Mesenchymal stem cell (in vitro differentiated cells and primary cell): ENCODE data around the gene DEGS2.

ENCODE experiments used
- DNase-seq: peaks from one replicate; pipeline ENCODE4 v3.0.0-alpha.2; 2013
- H2AFZ ChIP-seq: one replicate; pipeline ENCODE4 v1.6.1; 2013; ENCODE audit warnings: low read depth, mild to moderate bottlenecking, control low read depth, inconsistent platforms, low read length, moderate library complexity
- H2AK5ac ChIP-seq: 2 replicates; pipeline ENCODE4 v1.6.1; 2013; ENCODE audit warnings: low read length, moderate library complexity, mild to moderate bottlenecking, inconsistent platforms; ENCODE audit not compliant: severe bottlenecking
- H2BK120ac ChIP-seq: one replicate; pipeline ENCODE4 v1.6.1; 2013; ENCODE audit warnings: low read depth, mild to moderate bottlenecking, inconsistent platforms, low read length, moderate library complexity
- H2BK12ac ChIP-seq, 2 experiments: one replicate each; pipeline ENCODE4 v1.6.1; 2013; ENCODE audit warnings: inconsistent platforms in 2 of 2, low read length in 2 of 2, mild to moderate bottlenecking in 2 of 2, moderate library complexity in 2 of 2, control low read depth in 1 of 2
- H2BK15ac ChIP-seq: one replicate; pipeline ENCODE4 v1.6.1; 2013; ENCODE audit warnings: mild to moderate bottlenecking, low read depth, inconsistent platforms; ENCODE audit not compliant: poor library complexity, severe bottlenecking
- H2BK5ac ChIP-seq: 2 replicates; pipeline ENCODE4 v1.6.1; 2013; ENCODE audit warnings: low read depth, mild to moderate bottlenecking, low read length, control low read depth, inconsistent platforms; ENCODE audit not compliant: poor library complexity, severe bottlenecking
- H3K14ac ChIP-seq, 2 experiments: one replicate each; pipeline ENCODE4 v1.6.1; 2013; ENCODE audit warnings: inconsistent platforms in 2 of 2, low read length in 2 of 2, control low read depth in 1 of 2, mild to moderate bottlenecking in 1 of 2, moderate library complexity in 1 of 2
- H3K18ac ChIP-seq, 2 experiments: one replicate each; pipeline ENCODE4 v1.6.1; 2013; ENCODE audit warnings: inconsistent platforms in 2 of 2, low read length in 2 of 2, control low read depth in 1 of 2, low read depth in 1 of 2, mild to moderate bottlenecking in 1 of 2
- H3K23ac ChIP-seq, 2 experiments: one replicate each; pipeline ENCODE4 v1.6.1; 2013; ENCODE audit warnings: inconsistent platforms in 2 of 2, low read length in 2 of 2, mild to moderate bottlenecking in 2 of 2, moderate library complexity in 2 of 2, control low read depth in 1 of 2
- H3K27ac ChIP-seq: 2 replicates; pipeline ENCODE4 v1.5.1; 2013; ENCODE audit warnings: mild to moderate bottlenecking, moderate library complexity, low read length, control low read depth, inconsistent platforms; ENCODE audit not compliant: poor library complexity, severe bottlenecking
- H3K27me3 ChIP-seq, 2 experiments: 2 replicates each; pipeline versions ENCODE4 v1.6.1 to v1.7.0; 2013; ENCODE audit warnings: low read length in 2 of 2, mild to moderate bottlenecking in 2 of 2, moderate library complexity in 2 of 2, control low read depth in 1 of 2, inconsistent platforms in 1 of 2; ENCODE audit not compliant: control insufficient read depth in 1 of 2, insufficient read depth in 1 of 2
- H3K36me3 ChIP-seq, 2 experiments: 2 replicates each; pipeline versions ENCODE4 v1.6.1 to v1.7.0; 2013; ENCODE audit warnings: low read length in 2 of 2, control low read depth in 1 of 2, inconsistent platforms in 1 of 2, low read depth in 1 of 2, mild to moderate bottlenecking in 1 of 2; ENCODE audit not compliant: insufficient read depth in 2 of 2, control insufficient read depth in 1 of 2
- H3K4ac ChIP-seq, 2 experiments: one replicate each; pipeline ENCODE4 v1.6.1; 2013; ENCODE audit warnings: inconsistent platforms in 2 of 2, low read length in 2 of 2, mild to moderate bottlenecking in 2 of 2, moderate library complexity in 2 of 2, control low read depth in 1 of 2, low read depth in 1 of 2
- H3K4me1 ChIP-seq: 2 replicates; pipeline ENCODE4 v1.6.1; 2013; ENCODE audit warnings: low read depth, low read length, control low read depth; ENCODE audit not compliant: control insufficient read depth, insufficient read depth
- H3K4me2 ChIP-seq: 2 replicates; pipeline ENCODE4 v1.6.1; 2013; ENCODE audit warnings: low read length, mild to moderate bottlenecking, inconsistent platforms; ENCODE audit not compliant: poor library complexity, severe bottlenecking
- H3K4me3 ChIP-seq, 2 experiments: 2 replicates each; pipeline versions ENCODE4 v1.5.1 to v1.7.0; 2013; ENCODE audit warnings: low read length in 2 of 2, mild to moderate bottlenecking in 2 of 2, control low read depth in 1 of 2, low read depth in 1 of 2; ENCODE audit not compliant: insufficient read depth in 1 of 2
- H3K79me1 ChIP-seq: replicated peaks from 2 replicates; pipeline ENCODE4 v1.6.1; 2013; ENCODE audit warnings: mild to moderate bottlenecking, control low read depth, low read length, inconsistent platforms; ENCODE audit not compliant: poor library complexity, severe bottlenecking
- H3K9ac ChIP-seq: 2 replicates; pipeline ENCODE4 v1.7.0; 2013; ENCODE audit warnings: mild to moderate bottlenecking, low read length, moderate library complexity
- H3K9me3 ChIP-seq: 2 replicates; pipeline ENCODE4 v1.7.0; 2013; ENCODE audit warnings: mild to moderate bottlenecking, low read length; ENCODE audit not compliant: control insufficient read depth
- H4K8ac ChIP-seq: one replicate; pipeline ENCODE4 v1.6.1; 2013; ENCODE audit warnings: inconsistent platforms, mild to moderate bottlenecking, low read length, moderate library complexity
- H4K91ac ChIP-seq: one replicate; pipeline ENCODE4 v1.6.1; 2013; ENCODE audit warnings: mild to moderate bottlenecking, low read length, inconsistent platforms
- WGBS: methylation state at CpG from one replicate; pipeline ENCODE4 v1.1.7; 2013; ENCODE audit warnings: mixed read lengths; 5-methylcytosine and 5-hydroxymethylcytosine counted together

Gene DEGS2

DNA sequence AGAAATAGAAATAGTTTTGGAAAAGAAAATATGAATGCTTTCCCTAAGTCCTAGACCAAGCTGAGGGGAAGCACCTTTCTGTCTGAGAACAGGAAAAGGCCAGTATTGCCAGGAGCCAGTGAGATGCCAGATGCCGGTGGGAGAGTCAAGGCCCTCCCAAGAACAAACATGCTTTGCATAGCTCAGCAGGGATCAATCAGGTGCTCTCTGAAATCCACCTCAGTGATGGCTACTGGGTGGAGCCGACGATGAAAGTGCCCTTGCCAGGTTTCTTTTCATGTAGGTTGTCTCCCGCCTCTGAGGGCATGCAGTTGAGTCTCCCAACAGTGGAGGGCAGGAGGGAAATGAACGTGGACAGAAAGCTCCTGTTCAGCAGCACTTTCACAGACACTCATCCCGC, 28.3 kb downstream of the DEGS2 start:
- Histone ChIP-seq H3K79me1 (no peaks in the 10 kb centered on the region), H3K27me3 (no peaks in the 10 kb centered on the region), H2BK12ac (no peak overlapping the region), H3K23ac (no peak overlapping the region), H3K9me3 (no peaks in the 10 kb centered on the region), H2AFZ (no peak overlapping the region), H2AK5ac (no peak overlapping the region), H4K8ac (no peak overlapping the region), H3K14ac (no peak overlapping the region), H2BK5ac (no peak overlapping the region), H3K4me2 (no peak overlapping the region), H2BK120ac (no peak overlapping the region), H3K27ac (no peak overlapping the region), H3K4ac (no peak overlapping the region), H3K18ac (no peak overlapping the region), H3K9ac (peak overlapping the region; percentile 18), H3K36me3 (peaks cover 27 to 70% of the 10 kb centered on the region in 2 experiments), H3K4me1 (peaks cover 10% of the 10 kb centered on the region), H3K4me3 (no peak overlapping the region), H2BK15ac (no peak overlapping the region), H4K91ac (no peak overlapping the region)
- no peak for DNase-seq
- 83% methylated on average over 6 of the region's 6 CpGs for WGBS

DNA sequence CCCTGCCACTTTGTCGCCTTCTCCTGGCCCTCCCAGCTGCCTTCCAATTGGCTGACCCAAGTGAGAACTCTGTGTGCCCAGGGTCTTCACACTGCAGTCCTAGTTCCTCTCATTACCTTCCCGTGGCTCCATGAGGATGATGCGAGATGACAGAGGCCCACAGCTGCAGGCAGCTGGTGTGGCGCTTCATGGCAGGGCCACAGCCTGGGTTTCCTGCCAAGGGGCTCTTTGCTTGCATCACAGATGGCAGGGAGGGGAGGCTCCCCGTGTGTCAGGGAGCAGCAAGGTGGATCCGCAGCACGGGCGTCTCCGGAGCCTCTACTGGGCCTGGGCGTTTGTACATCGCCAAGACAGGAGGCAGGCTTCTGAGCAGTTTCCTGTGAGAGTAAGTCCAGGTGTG, 28.9 kb downstream of the DEGS2 start:
- Histone ChIP-seq H3K18ac (no peak overlapping the region), H2AK5ac (no peak overlapping the region), H3K4ac (no peak overlapping the region), H3K9me3 (no peaks in the 10 kb centered on the region), H3K27ac (no peak overlapping the region), H3K9ac (no peak overlapping the region), H3K23ac (no peak overlapping the region), H3K4me3 (no peak overlapping the region), H4K8ac (no peak overlapping the region), H3K4me2 (no peak overlapping the region), H3K27me3 (no peaks in the 10 kb centered on the region), H2BK15ac (no peak overlapping the region), H3K36me3 (peaks cover 33 to 71% of the 10 kb centered on the region in 2 experiments), H2AFZ (no peak overlapping the region), H3K4me1 (peaks cover 10% of the 10 kb centered on the region), H2BK120ac (no peak overlapping the region), H2BK12ac (no peak overlapping the region), H3K79me1 (no peaks in the 10 kb centered on the region), H2BK5ac (no peak overlapping the region), H3K14ac (no peak overlapping the region), H4K91ac (no peak overlapping the region)
- DNase-seq, result no peak
- WGBS, result 93% methylated on average over 11 of the region's 11 CpGs

DNA sequence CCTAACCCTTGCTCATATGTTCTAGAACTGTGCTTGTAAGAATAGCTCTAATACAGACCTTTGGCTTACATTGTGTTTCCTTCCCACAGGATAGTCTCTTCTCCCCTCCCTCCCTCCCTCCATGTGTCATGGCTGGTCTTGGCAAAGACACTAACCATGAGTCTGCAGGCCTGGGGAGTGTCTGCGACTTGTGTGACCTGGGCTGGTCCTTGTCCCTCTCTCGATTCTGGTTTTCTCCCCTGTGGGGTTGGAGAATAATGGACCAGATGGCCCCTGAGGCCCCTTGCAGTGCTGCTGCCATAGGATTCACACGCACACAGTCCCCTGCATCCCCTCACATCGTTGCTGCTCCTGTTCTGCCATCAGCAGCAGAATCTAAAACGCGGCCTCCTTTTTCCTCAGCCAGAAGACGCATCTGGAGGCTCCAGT, 30.3 kb downstream of the DEGS2 start:
- no peak overlapping the region for H3K23ac ChIP-seq
- H4K91ac ChIP-seq, result no peak overlapping the region
- H2BK5ac ChIP-seq, result no peak overlapping the region
- DNase-seq, result no peak
- H3K27ac ChIP-seq, result no peak overlapping the region
- H3K4ac ChIP-seq, result no peak overlapping the region
- no peaks in the 10 kb centered on the region for H3K79me1 ChIP-seq
- H2BK15ac ChIP-seq, result no peak overlapping the region
- no peak overlapping the region for H3K4me2 ChIP-seq
- WGBS, result 83% methylated on average over 7 of the region's 7 CpGs
- no peak overlapping the region for H2AK5ac ChIP-seq
- H2BK120ac ChIP-seq, result no peak overlapping the region
- H3K9ac ChIP-seq, result peak overlapping the region; percentile 62
- no peaks in the 10 kb centered on the region for H3K27me3 ChIP-seq
- H2AFZ ChIP-seq, result no peak overlapping the region
- no peak overlapping the region for H4K8ac ChIP-seq
- H3K4me3 ChIP-seq, result no peak overlapping the region
- peaks cover 6% of the 10 kb centered on the region for H3K4me1 ChIP-seq
- no peaks in the 10 kb centered on the region for H3K9me3 ChIP-seq
- H3K36me3 ChIP-seq, result peaks cover 32 to 74% of the 10 kb centered on the region in 2 experiments
- no peak overlapping the region for H2BK12ac ChIP-seq
- no peak overlapping the region for H3K18ac ChIP-seq
- H3K14ac ChIP-seq, result no peak overlapping the region

DNA sequence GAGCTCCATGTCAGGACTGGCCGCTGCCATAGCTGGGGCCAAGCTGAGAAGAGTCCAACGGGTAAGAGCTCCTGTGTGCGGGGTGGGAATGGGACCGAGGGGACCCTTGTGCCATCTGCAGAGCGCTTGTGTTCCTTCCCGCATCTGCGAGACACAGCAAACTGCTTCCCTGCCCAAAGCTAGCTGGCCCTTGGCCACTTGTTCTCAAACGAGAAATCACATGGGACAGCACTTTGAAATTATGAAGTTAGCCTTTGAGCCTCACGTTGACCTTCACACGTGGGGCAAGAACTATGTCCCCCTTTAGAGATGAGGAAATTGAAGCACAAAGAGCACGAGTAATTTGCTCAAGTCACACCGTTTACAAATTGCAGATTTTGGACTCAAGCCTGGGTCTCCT, 30.8 kb downstream of the DEGS2 start:
- 94% methylated on average over 12 of the region's 12 CpGs for WGBS
- no peak overlapping the region for H2BK15ac ChIP-seq
- no peak overlapping the region for H3K18ac ChIP-seq

More for the DNA sequence above, 30.8 kb downstream of the DEGS2 start:
- Histone ChIP-seq H2AFZ (no peak overlapping the region), H3K27ac (no peak overlapping the region), H2AK5ac (no peak overlapping the region), H4K8ac (no peak overlapping the region), H3K9me3 (no peaks in the 10 kb centered on the region), H2BK12ac (no peak overlapping the region), H3K27me3 (no peaks in the 10 kb centered on the region), H2BK5ac (no peak overlapping the region), H3K4me2 (no peak overlapping the region), H2BK120ac (no peak overlapping the region), H3K23ac (no peak overlapping the region), H3K9ac (peak overlapping the region; percentile 62), H3K14ac (no peak overlapping the region), H3K79me1 (no peaks in the 10 kb centered on the region), H3K36me3 (peaks cover 35 to 74% of the 10 kb centered on the region in 2 experiments), H3K4me3 (no peak overlapping the region), H3K4me1 (peaks cover 3% of the 10 kb centered on the region), H3K4ac (no peak overlapping the region), H4K91ac (no peak overlapping the region)
- no peak for DNase-seq
